ENCODE data around the gene ANXA9. TPM values are rescaled to one million over a fixed set of nuclear protein-coding genes. Genes with fewer than 3 reads are reported as not detected.

The ANXA9 gene
- polyA plus RNA-seq, 1 donor (not counting 4 experiments of a cell fraction or from before 2014, with no cell fraction given), result 0.76 TPM

DNA sequence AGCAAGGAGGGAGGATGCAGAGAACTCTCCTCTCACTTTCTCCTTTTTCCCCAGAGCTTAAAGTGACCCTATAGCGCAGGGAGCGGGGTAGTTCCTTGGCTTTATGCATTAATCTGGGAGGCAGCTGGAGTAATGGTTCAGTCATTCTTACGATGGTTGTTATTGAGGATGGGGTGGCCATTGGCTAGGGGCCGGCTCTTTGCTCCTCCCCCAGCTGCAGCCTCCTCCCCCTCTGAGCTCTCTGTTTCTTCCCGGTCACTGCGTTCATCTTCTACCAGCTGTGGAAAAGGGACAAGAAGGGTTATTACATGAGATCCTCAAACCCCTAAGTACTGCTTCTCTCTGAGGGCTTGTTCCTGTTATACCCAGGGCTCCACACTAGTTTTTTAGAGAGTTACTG lies 16.1 kb upstream of the ANXA9 start:
- Histone ChIP-seq H3K4me2 (ENCODE audit: control insufficient read depth, extremely low read depth, insufficient read depth, low read depth, low read length) (no peak overlapping the region), H3K9me3 (ENCODE audit: control insufficient read depth, low read depth, low read length) (no peaks in the 10 kb centered on the region), H3K4me3 (ENCODE audit: control insufficient read depth in 2 of 3, extremely low read depth in 1 of 3, insufficient read depth in 2 of 3, low read depth in 1 of 3, low read length in 3 of 3) (no peak overlapping the region), H4K20me1 (ENCODE audit: control insufficient read depth, extremely low read depth, insufficient read depth, low read length) (peaks cover 2% of the 10 kb centered on the region), H3K9me1 (ENCODE audit: control insufficient read depth, extremely low read depth, insufficient read depth, low read length) (no peaks in the 10 kb centered on the region), H3K9ac (ENCODE audit: control insufficient read depth, extremely low read depth, insufficient read depth, low read length) (no peak overlapping the region), H3K27me3 (ENCODE audit: control insufficient read depth, extremely low read depth, insufficient read depth, low read length) (no peaks in the 10 kb centered on the region), H3K27ac (ENCODE audit: control insufficient read depth, insufficient read depth, low read length) (no peak overlapping the region), H3K79me2 (ENCODE audit: control insufficient read depth, insufficient read depth, low read length) (peaks cover 26% of the 10 kb centered on the region), H3K4me1 (ENCODE audit: control insufficient read depth, extremely low read depth, insufficient read depth, low read length) (no peaks in the 10 kb centered on the region), H2AFZ (ENCODE audit: control insufficient read depth, low read length) (no peak overlapping the region), H3K36me3 (ENCODE audit: control insufficient read depth in 2 of 2, extremely low read depth in 1 of 2, insufficient read depth in 2 of 2, low read length in 2 of 2) (peaks cover 43 to 54% of the 10 kb centered on the region in 2 experiments)
- no peak for FAIRE-seq
- dilution Hi-C loops (cut with MboI; ENCODE audit: extremely low pct_ligation_motif_present, low sequenced_read_pairs), result no loop called here
- no peak for DNase-seq (ENCODE audit: low read depth, low spot score)
- no peak for TF ChIP-seq EZH2 (IDR thresholded peaks at IDR 0.05; ENCODE audit: low read length)
- TF ChIP-seq, protein P1, sequence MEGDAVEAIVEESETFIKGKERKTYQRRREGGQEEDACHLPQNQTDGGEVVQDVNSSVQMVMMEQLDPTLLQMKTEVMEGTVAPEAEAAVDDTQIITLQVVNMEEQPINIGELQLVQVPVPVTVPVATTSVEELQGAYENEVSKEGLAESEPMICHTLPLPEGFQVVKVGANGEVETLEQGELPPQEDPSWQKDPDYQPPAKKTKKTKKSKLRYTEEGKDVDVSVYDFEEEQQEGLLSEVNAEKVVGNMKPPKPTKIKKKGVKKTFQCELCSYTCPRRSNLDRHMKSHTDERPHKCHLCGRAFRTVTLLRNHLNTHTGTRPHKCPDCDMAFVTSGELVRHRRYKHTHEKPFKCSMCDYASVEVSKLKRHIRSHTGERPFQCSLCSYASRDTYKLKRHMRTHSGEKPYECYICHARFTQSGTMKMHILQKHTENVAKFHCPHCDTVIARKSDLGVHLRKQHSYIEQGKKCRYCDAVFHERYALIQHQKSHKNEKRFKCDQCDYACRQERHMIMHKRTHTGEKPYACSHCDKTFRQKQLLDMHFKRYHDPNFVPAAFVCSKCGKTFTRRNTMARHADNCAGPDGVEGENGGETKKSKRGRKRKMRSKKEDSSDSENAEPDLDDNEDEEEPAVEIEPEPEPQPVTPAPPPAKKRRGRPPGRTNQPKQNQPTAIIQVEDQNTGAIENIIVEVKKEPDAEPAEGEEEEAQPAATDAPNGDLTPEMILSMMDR (optimal IDR thresholded peaks at IDR 0.05 in 1 of 3, IDR thresholded peaks at IDR 0.05 in 1 of 3, conservative IDR thresholded peaks at IDR 0.05 in 1 of 3; ENCODE audit: extremely low read depth in 1 of 3, insufficient read depth in 2 of 3, low read length in 3 of 3), result no peak

DNA sequence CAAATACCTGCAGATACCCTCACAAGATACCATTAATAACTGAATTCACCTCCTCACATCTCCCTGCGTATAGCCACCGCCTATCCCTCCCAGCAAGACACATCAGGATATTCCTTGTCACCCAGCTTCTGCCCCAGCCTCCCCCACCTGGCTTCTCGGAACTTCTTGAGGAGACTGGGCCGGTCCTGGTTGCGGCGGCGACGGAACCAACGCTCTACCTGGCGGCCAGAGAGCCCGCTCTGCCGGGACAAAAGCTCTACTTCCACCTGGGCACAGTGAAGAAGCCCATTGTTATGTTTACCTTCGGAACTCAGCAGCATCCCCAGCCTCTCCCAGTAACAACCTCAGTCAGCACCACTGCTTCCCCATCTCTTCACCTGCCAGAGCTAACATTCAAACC lies 14.2 kb upstream of the ANXA9 start:
- FAIRE-seq, result no peak

More for the DNA sequence above, 14.2 kb upstream of the ANXA9 start:
- Histone ChIP-seq H2AFZ (ENCODE audit: control insufficient read depth, low read length) (no peak overlapping the region), H3K9ac (ENCODE audit: control insufficient read depth, extremely low read depth, insufficient read depth, low read length) (no peak overlapping the region), H3K4me2 (ENCODE audit: control insufficient read depth, extremely low read depth, insufficient read depth, low read depth, low read length) (no peak overlapping the region), H3K27me3 (ENCODE audit: control insufficient read depth, extremely low read depth, insufficient read depth, low read length) (no peaks in the 10 kb centered on the region), H4K20me1 (ENCODE audit: control insufficient read depth, extremely low read depth, insufficient read depth, low read length) (peaks cover 2% of the 10 kb centered on the region), H3K79me2 (ENCODE audit: control insufficient read depth, insufficient read depth, low read length) (peaks cover 45% of the 10 kb centered on the region), H3K36me3 (ENCODE audit: control insufficient read depth in 2 of 2, extremely low read depth in 1 of 2, insufficient read depth in 2 of 2, low read length in 2 of 2) (peaks cover 38 to 53% of the 10 kb centered on the region in 2 experiments), H3K4me3 (ENCODE audit: control insufficient read depth in 2 of 3, extremely low read depth in 1 of 3, insufficient read depth in 2 of 3, low read depth in 1 of 3, low read length in 3 of 3) (no peak overlapping the region), H3K4me1 (ENCODE audit: control insufficient read depth, extremely low read depth, insufficient read depth, low read length) (peaks cover 14% of the 10 kb centered on the region), H3K9me1 (ENCODE audit: control insufficient read depth, extremely low read depth, insufficient read depth, low read length) (no peaks in the 10 kb centered on the region), H3K9me3 (ENCODE audit: control insufficient read depth, low read depth, low read length) (no peaks in the 10 kb centered on the region), H3K27ac (ENCODE audit: control insufficient read depth, insufficient read depth, low read length) (no peak overlapping the region)
- dilution Hi-C loops (cut with MboI; ENCODE audit: extremely low pct_ligation_motif_present, low sequenced_read_pairs), result no loop called here
- DNase-seq (ENCODE audit: low read depth, low spot score), result no peak
- no peak for TF ChIP-seq EZH2 (IDR thresholded peaks at IDR 0.05; ENCODE audit: low read length)
- TF ChIP-seq, protein P1 (optimal IDR thresholded peaks at IDR 0.05 in 1 of 3, IDR thresholded peaks at IDR 0.05 in 1 of 3, conservative IDR thresholded peaks at IDR 0.05 in 1 of 3; ENCODE audit: extremely low read depth in 1 of 3, insufficient read depth in 2 of 3, low read length in 3 of 3), result no peak

All from keratinocyte (primary cell).